NCI-H1694 treated with DMSO at 0.1 percent for 48 hours (cell line): ENCODE measurements around the gene NCBP1.

Experiments
- DNase-seq: peaks from one replicate; lab custom pipeline; 2025; lab: John Stamatoyannopoulos, UW

Gene NCBP1

GRCh38 chr9:97627624-97628023 lies 6.0 kb upstream of the NCBP1 start:
- no peak for DNase-seq

- no peak for DNase-seq
Measured at GRCh38 chr9:97628668-97629067, 5.0 kb upstream of the NCBP1 start.

- DNase-seq = no peak
Measured at GRCh38 chr9:97629156-97629555, 4.5 kb upstream of the NCBP1 start.

- DNase-seq = no peak
Measured at GRCh38 chr9:97630591-97630990, 3.0 kb upstream of the NCBP1 start.

- DNase-seq = peak; percentile 87
Measured at GRCh38 chr9:97632248-97632984, 1.2 kb upstream of the NCBP1 start.

GRCh38 chr9:97633859-97634490 lies 354 bp downstream of the NCBP1 start:
- peak; percentile 5 for DNase-seq

GRCh38 chr9:97635026-97635425 lies 1.4 kb downstream of the NCBP1 start:
- DNase-seq = no peak

- no peak for DNase-seq
Measured at GRCh38 chr9:97636903-97637302, 3.3 kb downstream of the NCBP1 start.

GRCh38 chr9:97638666-97639065 lies 5.0 kb downstream of the NCBP1 start:
- no peak for DNase-seq

- DNase-seq = no peak
Measured at GRCh38 chr9:97640325-97640724, 6.7 kb downstream of the NCBP1 start.

- DNase-seq = no peak
Measured at GRCh38 chr9:97645720-97646119, 12.1 kb downstream of the NCBP1 start.

GRCh38 chr9:97647996-97648395 lies 14.4 kb downstream of the NCBP1 start:
- DNase-seq = no peak

GRCh38 chr9:97651646-97652045 lies 18.0 kb downstream of the NCBP1 start:
- no peak for DNase-seq

GRCh38 chr9:97658707-97659106 lies 25.1 kb downstream of the NCBP1 start:
- no peak for DNase-seq

GRCh38 chr9:97659771-97660170 lies 26.1 kb downstream of the NCBP1 start:
- no peak for DNase-seq

GRCh38 chr9:97660340-97660739 lies 26.7 kb downstream of the NCBP1 start:
- DNase-seq = no peak

GRCh38 chr9:97660847-97661246 lies 27.2 kb downstream of the NCBP1 start:
- no peak for DNase-seq

GRCh38 chr9:97665742-97666141 lies 32.1 kb downstream of the NCBP1 start:
- DNase-seq = no peak

- DNase-seq = no peak
Measured at GRCh38 chr9:97666907-97667686, 33.5 kb downstream of the NCBP1 start.

- DNase-seq = no peak
Measured at GRCh38 chr9:97668485-97668884, 34.9 kb downstream of the NCBP1 start.

- DNase-seq = no peak
Measured at GRCh38 chr9:97670586-97670985, 37.0 kb downstream of the NCBP1 start.

GRCh38 chr9:97672403-97672802 lies 38.8 kb downstream of the NCBP1 start:
- DNase-seq = no peak

GRCh38 chr9:97673922-97674321 lies 40.3 kb downstream of the NCBP1 start:
- no peak for DNase-seq
